HG02973 (cell line): ENCODE measurements around the gene PHACTR3.

Experiments
- ATAC-seq: cut with Tn5 transposase; IDR thresholded peaks from one replicate; pipeline ENCODE4 v1.9.1; 2021; ENCODE audit warnings: moderate library complexity; ENCODE audit not compliant: unreplicated experiment

The PHACTR3 gene

DNA sequence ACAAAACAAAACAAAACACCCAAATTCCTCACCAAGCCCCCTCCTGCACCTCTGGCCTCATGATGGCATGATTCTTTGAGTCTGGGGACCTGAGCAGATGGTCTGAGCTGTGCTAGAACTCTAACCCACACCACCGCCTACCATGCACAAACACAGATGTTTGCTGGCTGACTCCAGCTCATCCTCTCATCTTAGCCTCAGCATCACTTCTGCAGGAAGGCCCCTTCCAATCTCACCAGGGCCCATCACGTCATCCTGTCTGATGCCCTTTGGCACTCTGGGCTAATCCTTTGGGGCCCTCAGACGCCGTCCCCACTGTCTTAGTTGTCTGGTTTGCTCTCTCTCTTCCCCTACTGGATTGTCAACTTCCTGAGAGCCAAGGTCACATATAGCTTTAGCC lies 85.8 kb downstream of the PHACTR3 start:
- ATAC-seq = no peak

- ATAC-seq = no peak
Measured at GRCh38 chr20:59690976-59691375, 86.6 kb downstream of the PHACTR3 start.

- ATAC-seq = no peak
Measured at GRCh38 chr20:59692139-59692538, 87.8 kb downstream of the PHACTR3 start.

- ATAC-seq = no peak
Measured at GRCh38 chr20:59693587-59693986, 89.2 kb downstream of the PHACTR3 start.

GRCh38 chr20:59696476-59696875 lies 92.1 kb downstream of the PHACTR3 start:
- no peak for ATAC-seq

GRCh38 chr20:59697068-59697467 lies 92.7 kb downstream of the PHACTR3 start:
- ATAC-seq = no peak

GRCh38 chr20:59698598-59698997 lies 94.3 kb downstream of the PHACTR3 start:
- ATAC-seq = no peak

- ATAC-seq = no peak
Measured at GRCh38 chr20:59701236-59701635, 96.9 kb downstream of the PHACTR3 start.

DNA sequence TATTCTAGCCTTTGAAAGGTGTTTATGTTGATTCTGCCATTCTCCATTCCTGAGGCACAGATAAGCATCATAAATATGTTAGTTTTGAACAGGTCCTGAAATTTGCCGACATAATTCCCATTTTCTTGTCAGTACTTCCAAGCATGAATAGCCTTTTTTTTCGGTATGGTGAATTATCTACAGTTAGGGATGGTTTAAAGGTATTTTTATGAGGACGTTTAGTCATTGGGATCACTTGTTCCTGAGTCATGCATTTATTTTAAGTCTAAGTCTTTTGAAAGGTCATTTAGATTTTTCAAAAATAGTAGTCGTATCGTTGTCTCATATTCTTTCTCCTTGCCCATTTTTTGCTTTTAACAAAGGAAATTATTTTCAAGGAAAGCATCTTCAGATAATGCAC lies 98.7 kb downstream of the PHACTR3 start:
- ATAC-seq = no peak

- ATAC-seq = no peak
Measured at GRCh38 chr20:59705651-59706399, 101.5 kb downstream of the PHACTR3 start.

GRCh38 chr20:59706400-59706693 lies 102.0 kb downstream of the PHACTR3 start:
- no peak for ATAC-seq

DNA sequence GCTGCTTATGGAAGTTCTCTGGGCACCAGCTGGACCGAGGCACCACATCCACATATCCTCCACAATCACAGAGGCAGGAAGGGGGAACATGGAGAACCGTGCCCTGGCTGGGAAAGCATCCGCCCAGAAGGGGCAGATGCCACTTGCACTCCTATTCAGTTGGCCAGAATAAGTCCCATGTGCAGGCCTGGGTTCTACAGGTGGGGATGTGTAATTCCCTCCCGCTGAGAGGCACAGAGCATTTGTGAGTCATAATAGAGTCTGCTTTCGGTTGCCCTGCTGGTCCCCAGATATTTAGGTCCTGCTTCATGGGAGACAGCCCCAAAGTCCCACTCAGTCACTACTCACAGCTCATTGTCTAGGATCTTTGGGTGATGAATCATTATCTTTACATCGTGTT lies 104.0 kb downstream of the PHACTR3 start:
- ATAC-seq = no peak

GRCh38 chr20:59709636-59710035 lies 105.3 kb downstream of the PHACTR3 start:
- no peak for ATAC-seq

- ATAC-seq = no peak
Measured at GRCh38 chr20:59718071-59718470, 113.7 kb downstream of the PHACTR3 start.

DNA sequence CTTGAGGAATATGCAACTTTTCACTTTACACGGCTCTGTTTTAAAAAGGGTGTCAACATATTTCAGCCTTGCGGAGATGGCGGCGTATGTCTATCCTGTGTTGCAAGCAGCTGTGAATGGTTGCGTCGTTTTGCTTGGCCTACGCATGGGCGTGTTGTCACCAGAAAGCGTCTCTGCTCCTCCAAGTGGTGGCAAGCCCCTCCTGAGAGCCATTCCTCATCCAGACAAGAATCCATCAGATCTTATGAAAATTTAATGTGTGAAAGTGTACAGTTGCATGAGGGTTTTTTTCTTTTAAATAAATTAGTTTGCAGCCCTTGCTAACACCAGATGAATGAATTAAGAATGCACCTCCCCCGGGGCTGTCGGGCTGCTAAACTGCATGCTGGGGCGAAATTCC lies 114.4 kb downstream of the PHACTR3 start:
- no peak for ATAC-seq

GRCh38 chr20:59720013-59720412 lies 115.7 kb downstream of the PHACTR3 start:
- ATAC-seq = no peak

- ATAC-seq = no peak
Measured at GRCh38 chr20:59721386-59721785, 117.0 kb downstream of the PHACTR3 start.

GRCh38 chr20:59723108-59723500 lies 118.8 kb downstream of the PHACTR3 start:
- no peak for ATAC-seq

GRCh38 chr20:59723607-59724456 lies 119.5 kb downstream of the PHACTR3 start:
- ATAC-seq = no peak

GRCh38 chr20:59724457-59725366 lies 120.4 kb downstream of the PHACTR3 start:
- ATAC-seq = no peak

DNA sequence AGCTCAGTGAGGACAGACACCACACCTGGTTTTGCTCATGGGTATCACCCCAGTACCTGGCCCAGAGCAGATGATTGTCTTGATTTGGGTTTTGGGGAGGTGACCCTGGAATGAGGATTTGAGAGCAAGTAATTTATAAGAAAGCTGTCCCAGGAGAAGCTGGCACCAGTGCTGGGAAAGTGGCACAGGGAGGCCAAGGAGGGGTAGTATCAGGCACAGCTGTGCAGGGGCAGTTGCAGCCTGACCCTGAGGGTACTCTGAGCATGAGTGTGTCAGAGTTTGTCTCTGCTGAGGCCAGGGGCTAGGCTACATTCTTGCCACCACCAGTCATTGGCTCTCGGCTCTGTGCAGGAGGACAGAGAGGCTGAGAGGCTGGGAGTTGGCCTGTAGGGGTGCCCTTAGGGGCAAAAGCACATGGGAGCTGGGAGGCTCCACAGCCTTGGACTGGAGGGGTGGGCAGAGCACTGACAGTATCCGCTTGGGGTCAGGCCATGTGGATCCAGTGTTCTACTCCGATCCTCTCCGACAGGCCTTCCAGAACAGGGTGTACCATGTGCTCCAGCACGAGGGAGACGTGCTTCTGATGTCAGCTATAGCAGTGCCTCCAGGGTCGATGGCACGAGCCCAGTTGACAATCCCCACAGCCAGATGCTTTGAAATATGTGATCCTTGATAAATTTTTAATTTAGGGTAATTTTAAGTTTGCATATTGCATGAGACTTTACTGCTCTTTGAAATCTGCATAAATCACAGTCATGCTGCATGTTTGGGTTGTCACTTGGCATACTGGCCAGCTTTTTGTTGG lies 121.3 kb downstream of the PHACTR3 start:
- ATAC-seq = no peak
